ENCODE results near the gene TRAF1.

TRAF1 gene

DNA sequence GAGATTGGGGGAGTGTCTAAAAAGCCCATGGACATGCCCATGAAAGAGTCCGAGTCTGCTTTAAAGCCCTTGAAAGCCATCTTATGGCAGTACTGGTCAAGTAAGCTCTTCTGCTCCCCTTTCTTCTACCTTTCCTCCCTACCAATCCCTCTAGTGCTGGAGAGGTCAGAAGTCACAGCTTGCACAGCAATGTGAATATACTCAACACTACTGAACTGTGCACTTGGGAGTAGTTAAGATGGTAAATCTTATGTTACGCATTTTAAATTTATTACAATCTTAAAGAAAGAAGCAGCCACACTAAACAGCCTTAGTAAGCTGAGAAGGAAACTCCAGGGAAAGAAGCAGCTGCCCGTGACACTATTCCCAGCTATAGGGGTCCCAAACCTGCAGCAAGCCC lies 12.3 kb upstream of the TRAF1 start:
- DNase-seq: no peak

- no peak for DNase-seq
Measured at GRCh38 chr9:120937596-120937995, 11.0 kb upstream of the TRAF1 start.

DNA sequence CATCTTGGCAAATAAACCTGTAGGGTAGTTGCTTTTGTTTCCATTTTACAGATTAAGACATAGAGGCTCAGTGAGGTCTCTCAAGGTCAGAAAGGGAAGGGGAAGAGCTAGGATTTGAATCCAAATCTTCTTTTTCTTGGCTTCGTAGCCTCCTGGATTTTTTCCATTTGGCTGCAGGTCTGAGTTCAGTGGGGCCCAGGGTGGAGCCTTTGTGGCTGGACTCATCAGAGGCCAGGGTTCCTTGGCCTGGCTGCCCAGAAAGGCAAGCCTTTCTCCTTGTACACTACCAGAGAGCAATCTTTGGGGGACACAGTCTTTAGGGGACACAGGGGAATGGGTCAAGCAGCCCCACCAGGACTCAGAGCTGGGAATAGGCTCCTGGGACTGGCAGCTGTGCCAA lies 10.5 kb upstream of the TRAF1 start:
- no peak for DNase-seq

GRCh38 chr9:120936764-120937122 lies 10.1 kb upstream of the TRAF1 start:
- no peak for DNase-seq

DNA sequence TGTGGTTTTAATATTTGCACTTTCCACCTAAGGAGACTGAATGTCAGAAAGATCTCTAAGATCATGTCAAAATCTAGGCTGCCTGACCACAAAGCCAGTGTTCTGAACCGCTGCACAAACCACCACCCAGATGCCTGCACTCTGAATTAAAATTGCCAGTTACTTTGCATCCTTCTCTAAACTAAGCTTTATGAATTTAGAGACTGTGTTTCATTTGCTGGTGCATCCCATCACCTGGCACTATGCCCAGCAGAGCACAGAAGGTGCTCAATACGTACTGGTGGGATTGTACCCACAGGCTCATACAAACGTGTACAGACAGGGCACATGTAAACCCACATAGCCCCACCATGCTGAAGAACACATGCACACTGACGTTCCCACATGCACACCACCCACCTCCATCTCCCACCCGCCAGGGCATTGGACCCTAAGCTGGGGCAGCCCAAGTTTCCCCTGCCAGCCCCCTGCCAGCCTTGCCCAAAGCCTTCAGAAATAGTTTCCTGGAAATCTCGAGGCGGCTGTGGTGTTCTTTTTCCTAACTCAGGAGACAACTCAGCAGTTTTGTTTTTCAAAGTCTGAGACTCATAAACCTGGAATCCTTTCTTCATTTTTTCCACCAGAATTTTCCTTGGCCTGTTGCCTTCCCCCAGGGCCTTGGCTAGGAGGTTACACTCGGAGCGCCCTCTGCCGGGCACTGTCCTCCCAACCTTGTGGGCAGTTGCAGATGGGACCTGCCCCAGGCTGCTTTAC lies 9.6 kb upstream of the TRAF1 start:
- DNase-seq: peak; percentile 16

GRCh38 chr9:120935383-120935857 lies 8.8 kb upstream of the TRAF1 start:
- DNase-seq: no peak

DNA sequence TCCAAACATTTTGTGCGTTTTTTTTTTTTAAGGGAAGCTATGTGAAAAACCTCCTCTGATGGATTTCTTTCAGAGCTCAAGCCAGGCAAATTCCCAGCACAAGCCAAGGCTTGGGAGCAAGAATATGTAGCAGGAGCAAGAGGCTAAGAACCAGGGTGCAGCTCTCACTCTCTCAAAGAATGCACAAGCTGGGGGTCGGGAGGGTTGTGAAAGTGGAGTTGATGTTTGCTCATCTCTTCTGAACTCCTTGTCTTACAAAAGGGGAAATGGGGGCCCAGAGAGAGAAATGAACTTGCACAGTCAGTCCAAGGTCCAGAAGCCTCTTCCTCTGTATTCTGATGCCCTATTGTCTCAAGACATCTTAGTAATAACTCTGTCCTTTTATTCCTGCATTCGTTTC lies 7.7 kb upstream of the TRAF1 start:
- peak; percentile 34 for DNase-seq

DNA sequence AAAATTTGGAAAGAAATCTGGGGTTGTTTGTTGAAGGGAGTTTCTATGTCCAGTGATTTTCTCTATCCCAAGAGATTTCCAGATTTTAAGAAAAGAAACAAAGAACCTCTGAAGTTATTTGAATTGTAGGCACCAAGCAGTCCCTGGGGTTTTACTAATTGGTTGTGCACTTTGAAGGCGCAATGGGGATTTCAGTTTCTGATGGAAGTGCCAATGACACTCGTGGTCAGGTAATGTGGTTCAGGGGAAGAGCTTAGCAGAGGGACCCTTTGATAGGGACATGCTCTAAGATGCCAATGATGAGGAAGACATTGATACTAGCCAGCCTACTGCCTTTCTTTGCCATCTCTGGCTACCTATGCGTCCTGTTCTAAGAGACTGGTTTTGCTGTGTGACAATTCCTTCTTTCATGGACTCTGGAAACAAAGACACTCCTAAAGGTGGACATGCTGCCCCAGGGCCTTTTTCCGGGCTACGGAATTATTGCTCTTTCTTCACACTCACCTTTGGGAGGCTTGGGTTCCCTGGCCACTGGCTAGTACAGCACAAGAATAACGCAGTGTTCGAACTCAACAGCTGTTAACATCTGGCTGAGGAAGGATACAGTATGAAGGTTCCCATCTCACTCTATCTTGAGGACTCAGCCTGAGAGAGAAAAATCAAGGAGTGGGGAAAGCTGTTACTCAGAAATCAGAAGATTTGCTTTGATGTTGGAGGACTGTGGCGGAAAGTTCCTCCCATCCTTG lies 6.9 kb upstream of the TRAF1 start:
- DNase-seq: no peak

- DNase-seq: no peak
Measured at GRCh38 chr9:120932086-120932823, 5.7 kb upstream of the TRAF1 start.

DNA sequence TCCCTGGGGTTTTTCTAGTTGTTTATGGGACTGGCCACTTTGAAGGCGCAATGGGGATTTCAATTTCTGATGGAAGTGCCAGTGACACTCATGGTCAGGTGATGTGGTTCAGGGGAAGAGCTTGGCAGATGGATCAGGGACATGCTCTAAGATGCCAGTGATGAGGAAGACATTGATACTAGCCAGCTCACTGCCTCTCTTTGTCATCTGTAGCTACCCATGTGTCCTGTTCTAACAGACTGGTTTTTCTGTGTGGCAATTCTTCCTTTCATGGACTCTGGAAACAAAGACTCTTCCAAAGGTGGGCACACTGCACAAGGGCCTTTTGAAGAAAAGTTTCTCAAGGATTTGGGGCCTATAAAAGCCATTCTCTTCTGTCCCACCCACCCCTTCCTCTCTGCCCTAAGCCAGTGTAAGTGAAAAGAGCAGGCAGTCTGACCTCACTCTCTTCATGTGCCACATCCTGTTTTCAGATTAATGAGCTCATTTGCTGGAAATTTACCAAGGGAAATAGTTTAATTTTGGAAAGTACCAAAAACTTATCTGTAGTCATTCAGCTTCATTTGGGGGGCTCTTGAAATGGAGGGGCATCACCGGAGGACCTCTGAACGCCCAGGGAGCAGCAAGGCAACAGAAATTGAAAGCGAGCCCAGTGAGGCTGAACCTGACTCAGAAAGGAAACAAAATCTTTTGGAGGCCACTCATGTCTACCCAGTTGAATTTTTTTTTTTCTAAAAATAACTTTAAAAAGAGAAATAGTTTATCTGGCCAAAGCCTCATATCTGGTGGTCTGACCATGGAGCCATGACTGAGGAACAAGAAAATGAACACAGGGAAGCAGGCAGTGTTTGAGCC lies 4.9 kb upstream of the TRAF1 start:
- DNase-seq: no peak

DNA sequence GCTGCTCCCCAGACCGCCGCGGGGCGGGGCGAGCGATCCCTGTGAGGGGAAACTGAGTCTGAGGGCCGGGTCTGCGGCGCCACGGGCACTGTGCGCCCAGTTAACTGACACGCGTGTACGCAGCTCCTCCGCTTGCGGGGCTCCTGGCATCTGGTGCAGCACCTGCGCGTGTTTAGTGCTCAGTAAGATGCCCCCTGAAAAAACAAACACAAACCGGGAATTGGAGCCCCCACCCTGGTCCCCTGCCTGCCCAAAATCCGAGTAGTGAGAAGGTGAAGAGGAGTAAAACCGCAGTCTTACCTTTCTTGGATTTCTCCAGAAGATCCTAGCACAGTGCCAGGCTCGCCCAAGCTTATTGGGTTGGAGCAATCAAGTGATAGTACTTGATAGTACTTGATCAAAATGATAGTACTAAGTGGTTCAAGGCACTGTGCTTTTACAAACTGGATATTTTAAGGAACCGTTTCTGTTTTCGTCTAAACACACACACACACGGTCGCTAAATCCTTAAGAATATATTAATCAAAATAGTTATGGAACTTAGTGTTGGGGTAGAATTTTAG lies 2.7 kb upstream of the TRAF1 start:
- no peak for DNase-seq

DNA sequence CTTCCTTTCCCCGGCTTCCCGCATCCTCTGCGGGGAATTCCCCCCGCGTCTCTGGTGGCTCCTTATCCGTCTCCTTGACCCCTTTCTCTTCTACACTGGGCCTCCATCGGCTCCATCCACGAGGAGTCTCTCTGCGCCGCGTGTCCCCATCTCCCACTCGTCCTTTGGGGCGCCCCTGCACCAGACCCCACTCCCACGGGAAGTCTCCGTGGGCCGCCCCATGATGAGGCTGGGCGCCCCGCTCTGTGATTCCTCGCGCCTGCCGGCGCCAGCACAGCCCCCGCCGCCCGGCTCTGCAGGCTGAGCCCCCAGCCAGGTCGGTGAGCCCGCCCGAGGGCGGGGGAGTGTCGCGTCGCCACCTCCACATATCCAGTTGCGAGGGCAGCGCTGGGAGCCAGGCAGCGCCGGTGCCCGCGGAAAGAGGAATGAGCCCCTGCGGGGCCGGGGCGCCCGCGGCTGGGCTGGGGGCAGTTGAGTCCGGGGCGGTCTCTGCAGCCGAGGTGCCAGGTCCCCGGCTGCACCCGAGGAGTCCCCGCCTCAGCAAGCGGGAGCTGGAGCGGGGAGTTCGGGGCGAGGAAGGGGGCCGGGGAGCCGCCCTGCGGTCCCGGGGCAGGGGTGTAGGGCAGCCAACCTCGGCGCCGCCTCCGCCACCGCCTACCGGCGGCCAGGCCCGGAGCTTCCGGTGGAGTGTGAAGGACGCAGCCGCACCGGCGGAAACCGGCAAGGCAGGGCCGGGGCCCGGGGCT lies 2.1 kb upstream of the TRAF1 start:
- DNase-seq: no peak

GRCh38 chr9:120928015-120928482 lies 1.5 kb upstream of the TRAF1 start:
- no peak for DNase-seq

GRCh38 chr9:120927269-120928014 lies 846 bp upstream of the TRAF1 start:
- DNase-seq: no peak

DNA sequence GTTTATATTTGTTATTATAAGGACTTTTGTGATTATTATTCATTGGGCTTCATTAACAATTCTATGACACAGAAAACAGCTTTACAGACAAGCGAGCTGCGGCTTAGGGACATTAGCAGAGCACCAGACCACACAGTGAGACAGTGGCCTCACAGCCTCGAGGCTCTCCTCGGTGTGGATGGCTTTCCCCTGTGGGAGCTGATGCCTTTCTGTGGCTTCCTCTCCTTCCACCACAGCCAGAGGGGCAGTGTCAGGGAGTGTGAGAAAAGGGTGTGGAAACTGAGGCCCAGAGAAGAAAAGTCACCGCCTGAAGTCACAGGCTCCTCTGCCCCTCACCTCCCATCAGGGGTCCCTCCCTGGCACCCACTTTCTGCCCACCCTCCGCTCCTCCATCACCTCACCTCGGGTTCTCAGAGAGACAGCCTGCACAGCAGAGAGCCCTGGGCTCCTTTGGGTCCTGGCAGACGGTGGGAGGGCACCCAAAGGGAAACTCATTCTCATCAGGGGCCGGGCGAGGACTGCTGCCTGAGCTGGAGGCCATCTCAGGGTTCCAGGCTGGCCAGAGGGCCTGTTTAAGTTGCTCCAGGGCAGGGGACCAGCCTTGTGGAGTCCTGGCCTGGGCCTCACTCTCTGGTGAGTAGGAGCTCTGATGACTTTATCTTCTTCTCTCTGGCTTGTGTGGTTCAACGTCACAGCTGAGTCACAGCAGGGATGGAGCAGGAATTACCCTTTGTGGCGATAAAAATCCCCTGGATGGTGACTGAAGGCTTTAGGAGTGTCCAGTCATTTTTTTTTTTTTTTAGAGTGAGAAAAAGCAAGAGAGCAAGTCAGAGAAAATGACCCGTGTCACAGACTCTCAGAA lies 830 bp downstream of the TRAF1 start:
- DNase-seq: no peak

- DNase-seq: no peak
Measured at GRCh38 chr9:120924698-120925534, 1.7 kb downstream of the TRAF1 start.

DNA sequence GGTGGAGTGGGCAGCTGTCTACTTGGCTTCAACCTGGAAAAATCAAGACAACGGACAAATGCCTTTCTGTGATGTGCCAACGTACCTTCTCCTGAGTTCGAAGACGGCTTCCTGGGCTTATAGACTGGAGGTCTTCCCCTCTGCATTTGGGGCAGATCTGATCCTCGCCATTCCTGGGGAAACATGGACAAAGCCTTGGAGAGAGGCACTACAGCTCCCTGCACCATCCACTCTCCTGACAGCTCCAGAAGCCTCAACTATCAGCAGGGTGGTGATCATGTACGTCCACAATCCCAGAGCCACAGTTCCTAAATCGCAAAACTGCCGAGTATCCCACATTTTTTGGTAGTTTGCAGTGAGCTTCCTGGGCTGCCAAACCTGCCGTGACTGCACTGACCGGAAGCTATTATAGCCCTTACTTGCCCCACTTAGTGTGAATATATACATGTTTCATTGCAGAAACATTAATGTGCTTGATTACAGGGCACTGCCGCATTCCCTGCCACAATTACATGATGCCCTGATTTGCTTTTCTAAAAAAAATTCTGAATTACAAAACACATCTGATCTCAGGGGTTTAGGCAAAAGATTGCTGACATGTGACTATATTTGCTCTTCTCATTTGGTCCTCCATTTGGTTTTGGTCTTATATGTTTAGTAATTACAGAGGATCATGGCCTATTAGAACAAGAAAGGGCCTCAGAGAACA lies 2.8 kb downstream of the TRAF1 start:
- DNase-seq: no peak

Data from SIG-M5 (cell line).